HG03097 (cell line): ENCODE measurements around the gene RPL36.
A peak's percentile ranks its signal among the peaks of the same experiment; 100 is the strongest.

Experiments used
- ATAC-seq: cut with Tn5 transposase; IDR thresholded peaks from one replicate; pipeline ENCODE4 v1.9.1; 2021; ENCODE audit not compliant: unreplicated experiment, low FRiP score

RPL36 gene

DNA sequence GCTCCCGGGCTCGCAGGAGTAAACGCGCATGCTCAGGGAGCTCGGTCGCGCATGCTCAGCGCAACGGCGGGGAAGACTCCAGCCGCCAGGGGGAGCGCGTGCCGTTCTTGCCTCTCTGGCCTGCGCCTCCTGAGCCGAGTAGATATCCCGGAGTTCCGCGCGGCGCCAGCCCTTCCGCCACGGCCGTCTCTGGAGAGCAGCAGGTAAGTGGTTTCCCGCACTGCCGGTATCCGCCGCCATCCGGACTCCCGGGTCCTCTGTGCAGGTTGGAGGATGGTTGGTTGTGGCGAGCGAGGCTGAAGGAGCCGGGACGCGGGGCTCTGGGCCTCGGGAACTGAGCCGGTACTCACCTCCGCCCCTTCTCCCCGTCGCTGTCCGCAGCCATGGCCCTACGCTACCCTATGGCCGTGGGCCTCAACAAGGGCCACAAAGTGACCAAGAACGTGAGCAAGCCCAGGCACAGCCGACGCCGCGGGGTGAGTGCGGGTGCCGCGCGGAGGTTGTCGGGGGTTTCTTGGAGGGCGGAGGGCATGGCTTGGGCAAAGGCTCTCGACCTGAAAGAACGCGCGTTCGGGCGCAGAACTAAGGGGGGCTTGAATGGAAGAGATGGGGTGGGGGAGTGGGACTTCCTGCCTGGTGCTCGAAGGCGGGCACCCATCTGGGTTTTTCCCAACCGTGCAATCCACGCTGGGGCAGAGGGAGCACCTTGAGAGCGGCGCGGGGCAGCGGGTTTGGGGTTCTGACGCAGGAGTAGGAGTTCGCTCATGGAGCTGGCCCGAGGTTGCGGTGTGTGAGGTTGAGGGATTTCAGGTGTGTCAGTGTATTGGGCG is at the start of gene RPL36:
RPL36 (plus strand) TSS at position 171 of the 830 bp plus-strand sequence; CDS start at position 384, 213 bp downstream.
- peak; percentile 55 for ATAC-seq

DNA sequence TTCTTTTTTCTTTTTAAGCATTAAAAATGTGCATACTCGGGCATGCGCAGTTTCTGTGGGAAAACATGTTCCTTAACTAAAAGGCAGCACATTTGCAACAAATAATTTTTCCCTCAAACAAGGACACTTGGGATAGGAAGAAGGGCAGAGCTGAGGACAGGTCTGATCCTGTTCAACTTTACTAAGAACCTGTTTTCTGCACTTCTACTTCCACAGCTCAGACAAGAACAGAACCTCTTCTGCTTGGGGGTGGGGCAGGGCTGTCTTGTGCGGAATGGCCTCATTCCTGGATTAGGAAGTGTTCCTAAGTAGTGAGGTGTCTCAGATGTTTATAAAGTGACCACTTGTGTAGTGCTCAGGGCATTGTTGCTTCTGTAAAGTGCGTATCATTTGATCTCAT is 48.9 kb upstream of the RPL36 start:
- no peak for ATAC-seq

DNA sequence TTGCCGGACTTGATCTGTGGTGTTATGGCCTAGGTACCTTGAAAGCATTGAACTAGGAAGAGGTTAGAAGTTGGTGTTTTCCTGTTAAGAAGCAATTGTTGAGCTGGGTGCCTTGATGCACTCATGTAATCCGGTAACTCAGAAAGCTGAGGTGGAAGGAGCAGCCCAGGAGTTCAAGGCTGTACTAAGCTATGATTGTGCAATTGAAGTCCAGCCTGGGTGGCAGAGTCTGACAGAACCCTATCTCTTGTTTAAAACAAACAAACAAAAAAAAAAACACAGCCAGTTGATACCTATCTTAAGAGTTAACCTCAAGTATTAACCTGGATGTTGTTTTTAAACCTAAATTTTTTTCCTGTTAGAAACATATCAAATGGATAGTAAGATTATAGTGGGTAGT is 47.9 kb upstream of the RPL36 start:
- no peak for ATAC-seq

DNA sequence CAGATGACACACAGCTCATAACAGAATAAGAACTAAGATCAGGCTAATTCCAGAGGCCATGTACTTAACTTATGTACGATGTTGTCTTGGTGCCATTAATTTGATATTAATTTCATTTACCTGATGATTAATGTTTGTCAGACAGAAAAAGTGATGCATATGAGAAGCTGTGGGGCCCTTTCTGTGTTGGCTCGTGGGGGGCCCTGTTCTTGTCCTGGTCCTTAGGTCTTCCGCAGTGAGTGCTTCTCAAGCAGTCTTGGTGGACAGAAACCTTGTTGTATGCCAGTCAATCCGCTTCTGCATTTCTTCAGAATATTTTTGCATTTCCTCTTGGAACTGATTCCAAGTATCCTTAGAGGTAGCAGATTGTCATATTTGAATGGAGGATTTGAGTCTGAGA is 47.0 kb upstream of the RPL36 start:
- no peak for ATAC-seq

DNA sequence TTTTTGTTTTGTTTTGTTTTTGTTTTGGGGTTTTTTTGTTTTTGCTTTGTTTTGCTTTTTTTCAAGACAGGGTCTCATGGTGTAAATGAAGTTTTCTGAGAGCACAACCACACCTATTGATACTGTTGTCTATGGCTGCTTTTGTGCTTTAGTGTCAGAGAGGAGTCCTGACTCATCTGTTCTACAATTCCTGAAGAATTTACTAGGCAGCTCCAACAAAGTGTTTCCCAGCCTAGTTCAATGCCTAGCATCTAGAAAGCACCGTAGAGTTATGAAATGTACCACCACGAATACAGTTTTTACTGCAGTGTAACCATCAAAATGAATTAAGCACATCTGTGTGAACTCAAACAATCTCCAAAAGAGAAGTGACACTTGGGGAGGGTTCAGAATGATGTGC is 46.1 kb upstream of the RPL36 start:
- ATAC-seq = no peak

DNA sequence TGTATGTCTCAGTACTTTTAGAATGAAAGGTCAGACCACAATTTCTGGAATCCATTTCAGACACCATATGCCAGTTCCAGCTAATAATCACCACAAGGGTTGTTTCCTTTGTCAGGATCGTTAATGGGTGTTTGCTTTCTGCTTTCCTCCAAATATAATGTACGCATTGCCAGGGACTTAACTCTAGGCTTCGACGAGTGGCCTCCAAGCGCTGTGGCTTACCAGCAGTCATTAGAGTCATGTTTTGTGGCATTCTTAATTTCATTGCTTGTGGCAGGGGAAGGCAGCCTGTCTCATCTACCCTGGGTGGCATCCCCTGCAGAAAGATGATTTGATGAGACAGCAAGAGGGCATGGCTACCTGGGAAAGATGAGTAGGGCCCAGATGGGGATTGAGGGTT is 44.7 kb upstream of the RPL36 start:
- no peak for ATAC-seq

DNA sequence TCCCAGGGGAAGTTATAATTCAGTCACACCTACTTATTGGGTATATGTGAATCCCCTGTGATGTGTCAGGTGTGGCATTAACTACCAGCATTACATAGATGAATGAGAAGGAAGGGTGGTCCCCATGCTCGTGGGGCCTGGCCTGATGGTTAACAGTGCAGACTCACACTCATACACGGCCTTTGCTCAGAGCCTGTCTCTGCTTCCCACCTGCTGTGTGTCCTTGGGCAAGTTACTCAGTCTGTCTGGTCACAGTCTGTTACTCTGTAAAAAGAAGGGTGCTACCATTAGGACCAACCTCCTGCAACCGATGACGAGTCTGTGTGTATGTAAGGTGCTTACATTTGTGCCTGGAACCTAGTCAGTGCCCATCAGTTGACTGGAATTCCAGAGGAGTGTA is 43.4 kb upstream of the RPL36 start:
- ATAC-seq = no peak

DNA sequence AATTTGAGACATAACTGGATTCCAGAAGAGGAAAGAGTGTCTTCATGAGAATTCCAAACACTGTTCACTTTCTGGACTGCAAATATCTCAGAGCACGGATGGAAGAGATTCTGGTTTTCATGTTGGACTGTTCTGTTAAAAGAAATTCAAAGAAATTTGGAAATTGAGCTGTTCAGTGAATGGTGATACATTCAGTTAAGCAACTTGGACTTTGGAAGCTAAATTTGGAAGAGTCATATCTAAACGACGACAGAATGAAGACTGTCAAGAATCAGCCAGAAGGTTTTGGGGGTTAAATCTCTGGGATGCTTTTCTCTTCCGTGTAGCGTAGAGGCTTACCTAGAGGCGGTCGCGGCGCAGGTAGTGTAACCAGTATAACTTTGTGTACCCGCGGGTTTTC is 41.6 kb upstream of the RPL36 start:
- no peak for ATAC-seq

DNA sequence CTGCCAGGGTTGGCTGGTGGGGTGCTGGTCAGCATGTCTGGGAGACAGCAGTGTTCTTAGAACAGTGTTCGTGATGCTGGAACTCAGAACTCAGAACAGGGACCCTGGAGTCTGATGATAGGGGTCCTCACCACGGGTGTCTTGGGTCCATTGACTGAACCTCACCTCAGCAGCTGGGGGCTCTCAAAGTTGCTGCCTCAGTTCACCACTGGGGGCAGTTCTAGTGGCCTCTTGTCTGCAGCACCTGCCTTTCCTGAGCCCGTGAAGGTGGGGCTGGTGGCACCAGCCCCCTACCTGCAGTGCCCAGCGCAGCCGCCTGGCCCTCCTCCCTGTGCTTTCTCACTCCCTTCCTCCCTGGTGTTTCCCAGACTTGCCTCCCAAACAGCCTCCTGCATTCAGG is 38.7 kb upstream of the RPL36 start:
- ATAC-seq = no peak

DNA sequence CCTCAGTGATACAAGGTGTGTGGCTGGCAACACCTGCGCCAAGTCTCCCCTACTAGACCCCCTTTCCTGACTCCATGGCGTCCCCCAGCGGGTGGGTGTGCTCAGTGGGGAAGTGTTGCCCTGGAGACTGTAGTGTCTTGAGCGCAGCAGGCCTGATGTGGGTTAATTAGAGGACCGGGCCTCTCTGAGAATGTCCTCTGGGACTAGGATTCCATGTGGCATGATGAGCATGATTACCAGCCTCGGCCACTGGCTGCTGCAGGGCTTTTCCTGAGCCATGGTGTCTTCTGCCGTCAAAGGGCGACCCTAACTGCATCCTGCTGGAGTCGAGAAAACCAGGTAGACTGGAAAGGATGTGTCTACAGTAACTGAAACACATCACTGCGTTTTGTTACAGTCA is 37.8 kb upstream of the RPL36 start:
- no peak for ATAC-seq

DNA sequence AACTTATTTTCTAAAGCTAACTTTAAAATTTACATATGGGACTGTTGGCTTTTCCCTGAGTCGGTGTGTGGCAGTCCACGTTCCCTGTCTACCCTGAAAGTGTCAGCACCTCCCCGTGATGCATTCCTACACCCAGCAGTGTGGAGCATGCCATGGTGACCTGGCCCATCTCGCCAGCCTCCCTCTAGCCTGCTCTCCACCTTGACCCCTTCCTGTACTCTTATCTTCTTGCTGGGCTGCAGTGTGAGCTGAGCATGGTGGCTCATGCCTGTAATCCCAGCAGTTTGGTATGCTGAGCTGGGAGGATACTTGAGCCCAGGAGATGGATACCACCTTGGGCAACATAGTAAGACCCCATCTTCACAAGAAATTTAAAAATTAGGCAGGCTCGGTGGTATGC is 35.2 kb upstream of the RPL36 start:
- ATAC-seq = no peak

DNA sequence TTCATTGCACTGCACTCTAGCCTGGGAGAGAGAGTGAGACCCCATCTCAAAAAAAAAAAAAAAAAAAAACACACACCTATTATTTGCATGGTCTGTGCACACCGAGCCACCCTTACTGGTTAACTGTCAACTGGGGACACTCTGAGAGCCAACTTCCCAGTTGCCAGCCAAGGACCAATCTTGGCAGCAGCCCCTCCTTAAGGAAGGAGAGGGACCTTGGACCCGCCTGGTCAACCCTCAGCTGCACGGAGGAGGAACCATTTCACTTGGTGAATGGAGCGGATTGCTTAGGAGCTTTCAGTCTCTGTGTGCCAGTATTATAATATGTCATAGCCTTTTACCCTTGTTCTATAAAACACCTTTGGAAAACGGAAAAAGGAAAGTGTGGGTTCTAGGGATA is 34.7 kb upstream of the RPL36 start:
- ATAC-seq = no peak

DNA sequence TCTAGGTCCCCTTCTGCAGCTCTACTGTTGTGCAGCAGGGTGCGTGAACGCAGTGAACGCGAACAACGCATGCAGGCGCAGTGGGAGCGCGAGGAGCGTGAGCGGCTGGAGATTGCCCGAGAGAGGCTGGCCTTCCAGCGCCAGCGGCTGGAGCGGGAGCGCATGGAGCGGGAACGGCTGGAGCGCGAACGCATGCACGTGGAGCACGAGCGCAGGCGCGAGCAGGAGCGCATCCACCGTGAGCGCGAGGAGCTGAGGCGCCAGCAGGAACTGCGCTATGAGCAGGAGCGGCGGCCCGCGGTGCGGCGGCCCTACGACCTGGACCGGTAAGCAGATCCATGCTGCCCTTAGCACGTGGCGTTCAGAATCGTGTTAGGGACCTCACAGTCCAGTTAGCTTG is 28.6 kb upstream of the RPL36 start:
- no peak for ATAC-seq

DNA sequence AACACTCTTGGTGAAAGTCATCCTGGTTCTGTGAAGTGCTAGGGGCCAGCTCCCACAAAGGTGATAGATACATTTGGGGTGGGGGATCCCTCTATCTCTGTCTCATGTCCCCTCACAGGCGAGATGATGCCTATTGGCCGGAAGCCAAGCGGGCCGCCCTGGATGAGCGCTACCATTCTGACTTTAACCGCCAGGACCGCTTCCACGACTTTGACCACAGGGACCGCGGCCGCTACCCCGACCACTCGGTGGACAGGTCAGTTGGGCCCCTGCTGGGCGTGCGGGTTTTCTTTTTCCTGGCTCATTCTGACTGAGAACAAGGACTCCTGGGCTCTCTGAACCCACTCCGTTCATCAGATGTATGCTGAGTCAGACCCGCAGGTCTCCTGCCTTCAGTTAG is 26.2 kb upstream of the RPL36 start:
- no peak for ATAC-seq

DNA sequence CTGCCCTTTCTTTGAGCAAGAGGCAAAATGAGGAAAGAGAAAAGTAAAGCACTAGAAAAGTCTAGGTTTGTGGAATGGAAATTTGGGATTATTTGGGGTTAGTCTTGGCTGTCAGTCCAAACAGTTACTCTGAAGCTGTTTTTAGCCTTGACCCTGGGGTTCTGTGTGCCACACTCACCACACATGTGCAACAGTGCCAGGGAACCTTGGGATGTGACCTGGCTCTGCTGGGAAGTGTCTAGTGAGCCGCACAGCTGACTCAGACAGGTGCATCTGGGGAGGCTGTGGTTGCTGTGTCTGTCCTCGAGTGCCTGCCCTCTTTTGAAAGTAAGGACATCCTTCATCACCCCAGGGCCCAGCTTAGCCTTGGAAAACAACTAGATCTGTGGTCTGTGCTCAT is 25.6 kb upstream of the RPL36 start:
- ATAC-seq = no peak

DNA sequence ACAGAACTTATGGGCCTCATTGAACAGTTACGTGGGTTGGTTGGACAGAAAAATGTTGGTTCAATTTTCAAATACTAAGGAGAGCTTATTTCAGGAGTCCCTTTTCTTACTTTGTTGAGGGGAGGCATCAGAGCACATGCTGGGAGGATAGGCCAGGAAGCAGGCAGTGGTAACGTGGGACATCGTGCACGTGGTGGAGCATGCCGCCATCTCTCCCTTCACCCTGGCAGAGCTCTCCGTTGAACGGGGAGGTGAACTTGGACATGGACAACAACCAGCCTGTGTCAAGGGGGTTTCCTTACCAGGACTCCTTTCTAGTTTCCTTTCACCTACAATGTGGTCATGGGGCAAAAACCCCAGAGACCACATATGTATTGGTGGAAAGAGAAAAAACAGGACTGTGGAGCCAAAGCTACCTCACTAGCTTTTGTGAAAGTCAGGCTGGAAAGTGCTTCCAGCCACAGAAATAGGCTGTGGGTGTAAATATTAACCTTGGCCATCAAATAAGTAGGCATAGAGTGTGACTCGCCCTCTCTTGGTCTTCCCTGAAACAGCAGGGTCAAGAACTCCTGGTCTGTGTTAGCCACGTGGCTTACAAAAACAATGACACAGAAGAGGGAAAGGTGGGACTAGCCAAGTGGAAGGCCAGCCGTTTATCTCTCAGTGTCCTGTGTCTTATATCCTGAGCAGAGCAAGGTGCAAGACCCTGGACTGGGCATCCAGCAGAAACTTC is 24.1 kb upstream of the RPL36 start:
- ATAC-seq = no peak

DNA sequence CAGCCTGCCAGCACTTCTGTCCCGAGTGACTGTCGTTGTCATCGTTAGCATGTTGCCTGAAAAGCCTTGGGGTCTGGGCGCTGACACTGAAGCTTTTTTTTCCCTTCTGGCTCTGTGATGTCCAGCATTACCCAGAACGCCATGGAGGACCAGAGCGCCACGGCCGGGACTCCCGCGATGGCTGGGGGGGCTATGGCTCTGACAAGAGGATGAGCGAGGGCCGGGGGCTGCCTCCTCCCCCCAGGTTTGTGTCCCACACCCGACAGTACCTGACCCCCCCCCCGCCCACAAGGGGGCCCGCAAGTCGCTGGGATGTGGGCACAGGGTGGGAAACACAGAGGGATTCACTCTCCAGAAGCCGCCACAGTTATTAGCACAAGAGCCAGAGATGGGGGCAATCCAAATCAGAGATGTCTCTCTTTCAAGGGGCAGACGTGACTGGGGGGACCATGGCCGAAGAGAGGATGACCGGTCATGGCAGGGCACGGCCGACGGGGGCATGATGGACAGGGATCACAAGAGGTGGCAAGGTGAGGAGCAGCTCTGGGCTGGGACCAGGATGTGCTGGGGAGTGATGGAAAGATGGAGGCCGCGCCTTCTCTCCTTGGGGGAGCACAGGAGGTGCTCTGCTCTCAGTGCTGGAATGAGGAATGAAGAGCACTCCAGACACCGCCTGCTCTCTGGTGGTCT is 23.0 kb upstream of the RPL36 start:
- no peak for ATAC-seq

DNA sequence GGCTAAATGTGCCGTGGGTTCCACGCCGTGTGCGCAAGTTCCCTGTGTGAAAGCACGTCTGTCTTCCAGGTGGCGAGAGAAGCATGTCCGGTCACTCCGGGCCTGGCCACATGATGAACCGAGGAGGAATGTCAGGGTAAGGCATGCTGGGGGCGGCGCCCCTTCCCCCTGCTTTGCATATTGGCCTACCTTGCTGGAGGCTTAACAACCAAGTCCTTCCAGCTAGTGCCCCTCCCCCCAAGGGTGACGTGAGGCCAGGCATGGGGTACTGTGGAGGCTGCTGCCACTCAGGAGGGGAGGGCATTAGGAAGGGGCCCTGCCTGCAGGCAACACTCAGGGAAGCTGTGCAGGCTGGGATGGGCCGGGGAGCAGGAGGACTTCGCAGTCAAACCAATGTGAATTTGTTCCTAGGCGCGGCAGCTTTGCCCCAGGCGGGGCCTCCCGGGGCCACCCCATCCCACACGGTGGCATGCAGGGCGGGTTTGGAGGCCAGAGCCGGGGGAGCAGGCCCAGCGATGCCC is 22.3 kb upstream of the RPL36 start:
- no peak for ATAC-seq

DNA sequence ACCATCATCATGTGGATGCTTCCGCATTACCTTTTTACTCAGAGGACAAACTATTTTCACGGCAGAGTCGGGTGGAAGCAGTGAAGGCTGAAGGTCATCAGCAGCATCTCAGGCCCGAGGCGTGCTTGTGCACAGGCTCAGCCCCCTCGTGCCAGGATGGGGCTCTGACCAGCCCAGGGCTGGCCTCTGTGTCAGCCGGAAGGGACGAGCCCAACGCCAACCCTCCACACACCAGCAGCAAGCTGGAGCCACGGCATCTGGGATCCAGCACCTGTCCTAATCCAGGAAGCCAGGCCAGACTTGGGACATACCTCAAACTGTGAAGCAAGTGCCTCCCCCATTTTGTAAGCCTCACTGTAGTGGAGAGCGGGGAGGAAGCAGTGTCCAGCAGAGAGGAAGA is 20.9 kb upstream of the RPL36 start:
- no peak for ATAC-seq

DNA sequence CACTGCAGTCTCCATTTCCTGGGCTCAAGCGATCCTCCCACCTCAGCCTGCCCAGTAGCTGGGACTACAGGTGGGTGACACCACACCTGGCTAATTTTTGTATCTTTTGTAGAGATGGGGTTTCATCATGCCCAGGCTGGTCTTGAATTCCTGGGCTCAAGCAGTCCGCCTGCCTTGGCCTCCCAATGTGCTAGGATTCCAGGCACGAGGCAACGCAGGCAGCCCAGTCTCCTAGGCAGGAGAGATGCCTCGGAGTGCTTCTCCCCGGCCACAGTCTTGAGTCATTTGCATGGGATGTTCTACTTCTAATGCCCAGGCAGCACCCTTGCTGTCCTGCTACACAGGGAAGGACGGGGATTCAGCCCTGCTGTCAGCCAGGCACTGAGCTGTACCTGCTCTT is 18.5 kb upstream of the RPL36 start:
- ATAC-seq = no peak

DNA sequence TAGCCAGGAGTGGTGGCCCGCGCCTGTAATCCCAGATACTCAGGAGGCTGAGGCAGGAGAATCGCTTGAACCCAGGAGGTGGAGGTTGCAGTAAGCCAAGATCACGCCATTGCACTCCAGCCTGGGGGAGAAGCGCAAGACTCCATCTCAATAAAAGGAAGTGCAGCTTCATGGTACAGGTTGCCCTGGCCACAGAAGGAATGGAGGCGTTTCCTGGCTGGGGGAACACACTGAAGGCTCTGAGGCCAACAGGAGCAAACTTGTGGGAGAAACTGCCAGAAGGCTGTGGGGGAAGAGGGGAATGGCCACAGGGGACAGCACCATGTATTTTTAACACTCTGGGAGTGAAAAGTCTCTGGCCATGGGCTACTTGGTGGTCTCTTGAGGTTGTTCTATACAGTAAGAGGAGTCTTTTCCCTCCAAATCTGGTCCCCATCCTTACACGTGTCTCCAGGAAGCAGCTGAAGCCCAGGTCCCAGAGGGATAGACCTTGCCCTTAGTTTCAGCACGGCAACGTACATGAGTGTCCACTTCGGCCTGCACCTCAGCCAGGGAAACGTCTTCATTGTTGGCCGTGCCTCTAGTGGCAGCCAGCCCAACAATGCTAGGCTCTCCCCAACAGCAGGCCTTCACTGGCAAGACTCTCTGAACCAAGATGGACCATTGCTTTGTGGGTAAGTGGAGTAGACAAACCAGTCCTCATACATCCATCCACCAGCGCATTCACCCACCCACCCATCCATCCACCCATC is 17.2 kb upstream of the RPL36 start:
- ATAC-seq = no peak
